Cerebellar nuclear complex (tissue), 1 donor: ENCODE data around the gene OR5AU1.

ENCODE experiments used
- DNase-seq, 2 experiments: peaks; one replicate each; lab custom pipeline; 2025; lab: John Stamatoyannopoulos, UW

Gene OR5AU1

GRCh38 chr14:21155963-21156362 lies at the start of gene OR5AU1:
TSS of gene OR5AU1 (minus strand) at chr14:21156063. CDS start at chr14:21155872, 191 bp downstream.
- DNase-seq, result no peak

DNA sequence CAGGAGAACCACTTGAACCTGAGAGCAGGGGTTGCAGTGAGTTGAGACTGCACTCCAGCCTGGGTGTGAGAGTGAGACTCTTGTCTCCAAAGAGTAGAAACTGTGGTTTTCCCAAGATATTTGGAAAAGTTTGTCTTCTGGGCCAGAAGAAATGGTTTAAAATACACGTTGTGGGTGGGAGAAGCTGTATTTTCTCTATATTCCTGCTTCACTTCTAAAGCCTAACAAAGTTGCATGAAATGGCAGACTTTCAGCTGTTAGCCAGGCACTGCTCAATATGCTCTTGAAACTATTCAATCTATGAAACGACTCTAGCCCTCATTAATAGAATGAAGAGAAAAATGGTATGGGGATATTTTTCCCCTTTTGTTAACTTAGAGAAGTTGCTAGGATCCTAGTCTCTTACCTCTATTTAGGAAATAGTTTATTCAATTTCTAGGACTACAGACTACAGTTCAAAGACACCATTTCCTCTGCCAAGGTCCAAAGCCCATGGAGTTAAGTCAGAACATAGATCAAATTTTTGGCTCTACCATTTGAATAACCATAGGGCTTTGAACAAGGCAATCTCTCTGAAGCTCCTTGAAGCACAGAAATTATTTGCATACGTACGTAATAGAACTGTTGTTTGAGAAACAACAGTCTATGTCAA lies 49.3 kb upstream of the OR5AU1 start:
- DNase-seq, result no peak

GRCh38 chr14:21204167-21205025 lies 48.5 kb upstream of the OR5AU1 start:
- no peak for DNase-seq

DNA sequence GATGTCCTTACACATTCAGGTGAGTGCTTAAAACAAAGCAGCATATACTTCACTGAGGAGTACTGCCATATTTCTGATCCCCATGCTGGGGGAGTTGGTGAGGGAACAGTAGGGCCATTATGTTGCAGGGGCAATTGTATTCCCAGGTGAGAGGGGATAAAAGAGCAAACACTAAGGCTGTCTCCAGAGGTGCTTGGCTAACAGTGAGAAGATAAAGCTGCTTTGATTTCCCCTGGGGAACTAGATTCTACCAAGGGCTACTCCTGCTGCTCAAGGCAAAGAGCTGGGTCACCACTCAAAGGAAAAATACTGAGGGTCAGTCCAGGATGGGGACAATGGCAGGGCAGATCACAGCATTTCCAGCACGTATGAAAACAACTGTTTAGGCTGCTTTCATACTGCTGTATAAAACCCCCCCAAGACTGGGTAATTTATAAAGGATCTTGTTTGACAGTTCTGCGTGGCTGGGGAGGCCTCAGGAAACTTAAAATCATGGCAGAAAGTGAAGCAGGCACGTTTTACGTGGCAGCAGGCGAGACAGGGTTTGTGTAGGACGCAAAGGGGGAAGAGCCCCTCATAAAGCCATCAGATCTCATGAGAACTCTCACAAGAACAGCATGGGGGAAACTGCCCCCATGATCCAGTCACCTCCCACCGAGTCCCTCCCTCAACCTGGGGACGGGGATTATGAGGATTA lies 47.8 kb upstream of the OR5AU1 start:
- DNase-seq, result no peak

GRCh38 chr14:21202463-21203358 lies 46.8 kb upstream of the OR5AU1 start:
- no peak for DNase-seq

DNA sequence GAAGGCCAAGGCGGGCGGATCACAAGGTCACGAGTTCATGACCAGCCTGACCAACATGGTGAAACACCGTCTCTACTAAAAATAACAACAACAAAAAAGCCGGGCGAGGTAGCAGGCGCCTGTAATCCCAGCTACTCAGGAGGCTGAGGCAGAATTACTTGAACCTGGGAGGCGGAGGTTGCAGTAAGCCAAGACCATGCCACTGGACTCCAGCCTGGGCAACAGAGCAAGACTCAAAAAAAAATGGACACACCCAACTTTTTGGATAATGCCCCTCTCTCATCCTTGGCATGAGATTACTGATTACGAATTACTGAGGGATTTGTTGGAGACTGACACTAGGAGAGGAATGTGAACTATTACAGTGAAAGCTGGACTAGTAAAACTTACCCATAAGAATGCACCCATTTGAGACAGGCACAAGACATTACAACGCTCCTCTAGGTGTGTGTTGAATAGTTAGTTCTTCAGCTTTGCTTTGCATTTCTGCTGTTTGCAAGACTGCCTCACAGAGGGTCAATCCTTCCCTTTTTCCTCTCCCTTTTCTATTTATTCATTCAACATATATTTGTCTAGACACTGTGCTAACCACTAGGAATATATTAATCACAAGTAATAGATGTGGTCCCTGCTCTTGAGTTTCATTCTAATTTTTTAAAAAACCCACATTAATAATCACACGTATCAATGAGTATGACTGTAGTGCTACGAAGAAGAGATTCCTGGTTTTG lies 46.0 kb upstream of the OR5AU1 start:
- no peak for DNase-seq

DNA sequence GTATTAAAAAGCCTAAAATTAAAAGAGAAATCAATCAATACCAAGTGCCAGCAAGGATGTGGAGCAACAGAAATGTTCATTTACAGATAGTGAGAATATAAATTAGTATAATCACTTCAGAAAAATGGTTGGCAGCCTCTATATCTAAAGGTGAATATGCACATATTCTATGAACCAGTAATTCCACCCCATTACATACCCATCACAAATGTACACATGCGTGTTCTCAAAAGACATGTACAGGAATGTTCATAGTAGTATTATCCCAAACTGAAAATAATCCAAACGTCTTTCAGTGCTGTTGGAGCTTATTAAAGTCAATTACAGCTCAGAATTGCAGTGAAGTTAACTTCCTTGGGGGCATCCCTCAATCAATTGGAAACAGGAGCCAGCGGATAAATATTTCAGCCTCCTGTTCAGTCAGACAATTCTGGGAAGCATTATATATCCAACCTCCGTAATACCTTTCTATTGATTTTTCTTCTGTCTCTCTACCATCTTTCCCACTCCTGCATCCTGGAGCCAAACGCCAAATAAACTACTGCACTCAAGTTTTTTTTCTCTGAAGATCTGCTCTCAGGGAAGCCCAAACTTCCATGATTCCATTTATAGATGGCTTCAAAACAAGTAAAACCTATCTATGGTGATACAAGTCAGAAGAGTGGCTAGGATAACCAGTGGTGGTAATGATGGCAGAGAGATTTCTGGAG lies 45.0 kb upstream of the OR5AU1 start:
- no peak for DNase-seq

DNA sequence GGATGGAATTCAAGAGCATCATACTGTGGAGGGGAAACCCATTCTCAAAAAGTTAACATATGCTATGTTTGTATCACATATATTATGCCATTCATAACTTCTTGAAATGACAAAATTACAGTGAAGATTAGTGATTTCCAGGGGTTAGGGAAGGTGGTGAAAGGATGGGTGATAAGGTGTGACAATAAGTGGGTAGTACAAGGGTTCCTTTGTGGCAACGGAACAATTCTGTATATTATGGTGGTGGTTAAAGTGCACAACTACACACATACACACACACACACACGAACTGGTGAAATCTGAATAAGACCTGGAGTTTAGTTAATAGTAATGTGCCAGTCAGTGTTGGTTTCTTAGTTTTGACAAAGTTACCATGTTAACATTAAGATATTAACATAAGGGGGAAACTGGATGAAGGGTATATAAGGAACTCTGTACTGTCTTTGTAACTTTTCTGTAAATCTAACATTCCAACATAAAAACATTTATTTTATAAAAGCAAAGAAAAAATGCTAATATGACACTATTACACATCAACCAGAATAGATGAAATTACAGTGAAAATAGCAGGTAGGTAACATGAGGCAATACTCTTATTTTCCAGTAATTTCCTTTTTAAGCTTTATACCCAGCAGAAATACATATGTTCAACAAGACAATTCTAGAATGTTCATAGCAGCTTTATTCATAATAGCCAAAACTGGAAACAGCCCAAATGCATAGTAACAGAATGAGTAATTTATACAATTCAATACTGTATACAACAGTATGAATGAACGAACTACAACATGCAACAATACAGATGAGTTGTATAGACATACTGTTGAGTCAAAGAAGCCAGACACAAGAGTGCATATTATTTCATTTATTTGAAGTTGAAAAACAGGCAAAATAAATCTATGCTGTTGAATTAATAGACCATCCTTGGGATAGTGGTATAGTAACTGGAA lies 44.0 kb upstream of the OR5AU1 start:
- DNase-seq, result no peak

GRCh38 chr14:21197418-21198205 lies 41.7 kb upstream of the OR5AU1 start:
- no peak for DNase-seq

DNA sequence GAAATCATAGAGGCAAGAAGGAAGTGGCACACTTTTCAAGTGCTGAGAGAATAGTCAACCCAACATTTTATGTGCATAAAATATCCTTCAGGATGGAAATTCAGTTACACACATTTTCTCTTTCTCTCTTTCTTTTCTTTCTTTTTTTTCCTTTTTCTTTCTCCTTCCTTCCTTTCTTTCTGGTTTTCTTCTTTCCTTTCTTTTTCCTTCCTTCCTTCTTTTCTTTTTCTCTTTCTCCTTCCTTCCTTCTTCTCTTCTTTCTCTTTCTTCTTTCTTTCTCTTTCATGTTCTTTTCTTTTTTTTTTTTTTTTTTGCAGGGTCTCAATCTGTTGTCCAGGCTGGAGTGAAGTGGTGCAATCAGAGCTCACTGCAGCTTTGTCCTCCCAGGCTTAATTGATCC lies 38.7 kb upstream of the OR5AU1 start:
- no peak for DNase-seq

- DNase-seq, result no peak
Measured at GRCh38 chr14:21192875-21193535, 37.1 kb upstream of the OR5AU1 start.

GRCh38 chr14:21192447-21192822 lies 36.6 kb upstream of the OR5AU1 start:
- no peak for DNase-seq

DNA sequence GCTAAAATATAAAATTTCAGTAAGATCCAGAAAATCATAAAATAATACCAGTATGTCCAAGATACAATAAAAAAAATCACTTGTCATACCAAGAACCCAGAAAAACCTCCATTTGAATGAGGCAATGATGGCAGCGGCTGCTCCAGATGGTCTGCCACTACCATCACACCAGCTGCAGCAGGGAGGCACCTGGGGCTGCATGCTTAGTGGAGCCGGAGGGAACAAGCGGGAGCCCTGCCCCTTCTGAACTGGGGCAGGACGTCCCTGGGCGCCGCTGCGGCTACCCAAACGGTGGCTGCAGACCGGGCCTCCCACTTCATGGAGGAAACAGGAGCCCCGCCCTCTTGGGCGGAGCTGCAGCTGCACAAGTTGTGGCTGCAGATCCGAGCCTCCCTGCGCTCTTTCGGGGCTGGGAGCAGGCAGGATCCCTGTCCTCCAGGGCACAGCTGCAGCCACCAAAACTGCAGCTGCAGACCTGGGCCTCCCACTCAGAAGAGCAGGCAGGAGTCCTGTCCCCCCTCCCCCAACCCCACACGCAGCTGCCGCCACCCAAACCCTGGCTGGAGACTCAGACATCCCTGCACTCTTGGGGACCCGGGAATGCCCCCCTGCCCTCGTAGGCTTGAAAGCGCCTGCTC lies 36.1 kb upstream of the OR5AU1 start:
- no peak for DNase-seq

DNA sequence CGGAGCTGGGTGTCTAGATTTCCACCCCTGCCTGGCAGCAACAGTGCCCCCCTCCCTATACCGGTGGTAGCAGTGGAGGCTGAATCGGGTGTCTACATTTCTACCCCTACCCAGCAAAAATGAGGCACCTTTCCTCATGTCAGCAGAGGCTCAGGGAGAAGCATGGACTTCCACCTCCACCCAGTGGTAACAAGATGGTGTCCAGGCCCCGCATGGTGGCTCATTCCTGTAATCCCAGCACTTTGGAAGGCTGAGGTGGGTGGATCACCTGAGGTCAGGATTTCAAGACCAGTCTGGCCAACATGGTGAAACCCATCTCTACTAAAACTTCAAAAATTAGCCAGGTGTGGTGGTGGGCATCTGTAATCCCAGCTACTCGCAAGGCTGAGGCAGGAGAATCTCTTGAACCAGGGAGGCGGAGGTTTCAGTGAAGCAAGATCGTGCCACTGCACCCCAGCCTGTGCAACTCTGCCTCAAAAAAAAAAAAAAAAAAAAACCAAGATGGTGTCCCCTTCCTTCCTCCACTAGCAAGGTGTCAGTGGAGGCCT lies 35.5 kb upstream of the OR5AU1 start:
- no peak for DNase-seq

DNA sequence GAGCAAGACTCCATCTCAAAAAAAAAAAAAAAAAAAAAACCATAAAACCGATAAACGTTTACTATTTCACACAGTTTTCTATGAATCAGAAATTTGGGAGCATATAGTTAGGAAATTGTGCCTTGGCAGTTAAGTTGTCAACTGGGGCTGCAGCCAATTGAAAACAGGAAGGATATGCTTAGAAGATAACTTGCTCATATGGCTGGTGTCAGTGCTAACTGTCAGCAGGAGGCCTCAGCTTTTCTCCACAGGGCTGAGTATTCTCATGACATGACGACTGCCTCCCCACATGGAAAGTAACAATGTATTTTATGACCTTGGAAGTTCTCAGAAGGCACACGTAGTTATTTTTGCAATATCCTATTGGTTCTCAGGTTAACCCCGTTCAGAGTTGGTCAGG lies 29.6 kb upstream of the OR5AU1 start:
- DNase-seq, result no peak

- no peak for DNase-seq
Measured at GRCh38 chr14:21184254-21184653, 28.4 kb upstream of the OR5AU1 start.

DNA sequence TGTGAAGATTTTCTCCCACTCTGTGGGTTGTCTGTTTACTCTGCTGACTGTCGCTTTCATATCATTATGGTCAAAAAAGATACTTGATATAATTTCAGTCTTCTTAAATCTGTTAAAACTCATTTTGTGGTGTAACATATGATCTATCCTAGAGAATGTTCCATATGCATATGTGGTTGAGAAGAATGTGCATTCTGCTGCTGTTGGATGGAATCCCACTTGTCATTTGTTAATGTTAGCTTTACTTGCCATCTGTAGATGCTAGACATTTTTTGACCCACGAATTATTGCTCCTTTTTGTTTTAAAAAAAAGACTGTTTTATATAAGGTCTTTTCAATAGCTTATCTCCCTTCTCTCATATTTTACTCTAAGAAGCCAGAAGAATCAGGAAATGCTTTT lies 26.3 kb upstream of the OR5AU1 start:
- DNase-seq, result no peak
